ENCODE measurements around the gene TFPT.
A peak's percentile ranks its signal among the peaks of the same experiment; 100 is the strongest.
"Not testable (repeated sequence)": the region's sequence is repeated elsewhere in the genome, so short reads cannot be mapped to it uniquely, and the experiment has no call there.

TFPT gene

GRCh38 chr19:54114340-54115108 is 933 bp downstream of the TFPT start:
- DNase-seq: no peak

- DNase-seq: no peak
Measured at GRCh38 chr19:54109651-54110050, 5.8 kb downstream of the TFPT start.

GRCh38 chr19:54108496-54108895 is 7.0 kb downstream of the TFPT start:
- DNase-seq: no peak

- no peak for DNase-seq
Measured at GRCh38 chr19:54107876-54108490, 7.5 kb downstream of the TFPT start.

- DNase-seq: no peak
Measured at GRCh38 chr19:54106716-54107115, 8.7 kb downstream of the TFPT start.

- DNase-seq: no peak
Measured at GRCh38 chr19:54105796-54106195, 9.7 kb downstream of the TFPT start.

GRCh38 chr19:54104998-54105715 is 10.3 kb downstream of the TFPT start:
- no peak for DNase-seq

- peak; percentile 92 for DNase-seq
Measured at GRCh38 chr19:54102421-54103169, 12.9 kb downstream of the TFPT start, which contains the start of gene NDUFA3. Gene NDUFA3 (plus strand): TSS chr19:54102855. CDS start chr19:54102879, 24 bp downstream.

- no peak for DNase-seq
Measured at GRCh38 chr19:54100561-54100960, 14.9 kb downstream of the TFPT start, which contains the start of gene OSCAR. Gene OSCAR (minus strand): TSS chr19:54100803. CDS start chr19:54100792, 11 bp downstream.

- not testable (repeated sequence) for DNase-seq
Measured at GRCh38 chr19:54099903-54100255, 15.6 kb downstream of the TFPT start.

- no peak for DNase-seq
Measured at GRCh38 chr19:54099190-54099902, 16.1 kb downstream of the TFPT start.

GRCh38 chr19:54096617-54097106 is 18.8 kb downstream of the TFPT start:
- no peak for DNase-seq

GRCh38 chr19:54095859-54096616 is 19.4 kb downstream of the TFPT start:
- DNase-seq: not testable (repeated sequence)

GRCh38 chr19:54095136-54095858 is 20.2 kb downstream of the TFPT start:
- DNase-seq: no peak

- no peak for DNase-seq
Measured at GRCh38 chr19:54094426-54095000, 20.9 kb downstream of the TFPT start.

GRCh38 chr19:54084410-54084809 is 31.0 kb downstream of the TFPT start:
- DNase-seq: no peak

GRCh38 chr19:54081032-54081431 is 34.4 kb downstream of the TFPT start, which contains the start of gene TARM1:
Gene TARM1 (minus strand): TSS chr19:54081365. CDS start chr19:54081340, 25 bp downstream.
- DNase-seq: no peak

- no peak for DNase-seq
Measured at GRCh38 chr19:54077334-54077733, 38.1 kb downstream of the TFPT start.

- DNase-seq: no peak
Measured at GRCh38 chr19:54074851-54075250, 40.6 kb downstream of the TFPT start.

- DNase-seq: no peak
Measured at GRCh38 chr19:54073829-54074228, 41.6 kb downstream of the TFPT start.
